KMS-11 (cell line): Measurements from ENCODE around the gene SLC1A7.

Source experiments
- H2AFZ ChIP-seq: fragments of 200-600 bp; sonication (generic); 2 replicates; pipeline ENCODE4 v1.6.1; 2016; ENCODE audit warnings: antibody characterized with exemption, mixed run types, low read depth
- H3K27ac ChIP-seq: fragments of 200-600 bp; sonication (generic); 2 replicates; pipeline ENCODE4 v1.6.1; 2016; ENCODE audit warnings: mild to moderate bottlenecking, mixed run types
- H3K27me3 ChIP-seq: fragments of 200-600 bp; sonication (generic); 2 replicates; pipeline ENCODE4 v1.6.1; 2017; ENCODE audit warnings: mild to moderate bottlenecking, low read depth, mixed run types, moderate library complexity; ENCODE audit not compliant: insufficient read depth
- H3K36me3 ChIP-seq: fragments of 200-600 bp; sonication (generic); 2 replicates; pipeline ENCODE4 v1.6.1; 2017; ENCODE audit warnings: mild to moderate bottlenecking, mixed run types; ENCODE audit not compliant: insufficient read depth
- H3K4me1 ChIP-seq: fragments of 200-600 bp; sonication (generic); 2 replicates; pipeline ENCODE4 v1.6.1; 2016; ENCODE audit warnings: mild to moderate bottlenecking, low read depth, mixed run types; ENCODE audit not compliant: poor library complexity, severe bottlenecking
- H3K4me2 ChIP-seq: fragments of 200-600 bp; sonication (generic); 2 replicates; pipeline ENCODE4 v1.7.0; 2016; ENCODE audit warnings: mild to moderate bottlenecking, mixed run types
- H3K4me3 ChIP-seq: fragments of 200-600 bp; sonication (generic); IDR thresholded peaks from 2 replicates; pipeline ENCODE4 v1.6.1; 2017; ENCODE audit warnings: low read depth, low read length, mixed read lengths; ENCODE audit not compliant: insufficient read depth
- H3K79me2 ChIP-seq: fragments of 200-600 bp; sonication (generic); 2 replicates; pipeline ENCODE4 v1.6.1; 2016; ENCODE audit warnings: low read depth, mixed run types; ENCODE audit not compliant: insufficient read depth
- H3K9ac ChIP-seq: fragments of 200-600 bp; sonication (generic); 2 replicates; pipeline ENCODE4 v1.6.1; 2016; ENCODE audit warnings: mild to moderate bottlenecking, mixed run types
- H4K20me1 ChIP-seq: fragments of 200-600 bp; sonication (generic); 2 replicates; pipeline ENCODE4 v1.6.1; 2016; ENCODE audit warnings: mild to moderate bottlenecking, mixed run types; ENCODE audit not compliant: insufficient read depth
- CTCF ChIP-seq: fragments of 200-600 bp; sonication (generic); conservative IDR thresholded peaks from 2 replicates; pipeline ENCODE4 v1.6.1; 2017; ENCODE audit warnings: low read depth, mild to moderate bottlenecking, antibody characterized with exemption, low read length, moderate library complexity, mixed read lengths

The SLC1A7 gene

DNA sequence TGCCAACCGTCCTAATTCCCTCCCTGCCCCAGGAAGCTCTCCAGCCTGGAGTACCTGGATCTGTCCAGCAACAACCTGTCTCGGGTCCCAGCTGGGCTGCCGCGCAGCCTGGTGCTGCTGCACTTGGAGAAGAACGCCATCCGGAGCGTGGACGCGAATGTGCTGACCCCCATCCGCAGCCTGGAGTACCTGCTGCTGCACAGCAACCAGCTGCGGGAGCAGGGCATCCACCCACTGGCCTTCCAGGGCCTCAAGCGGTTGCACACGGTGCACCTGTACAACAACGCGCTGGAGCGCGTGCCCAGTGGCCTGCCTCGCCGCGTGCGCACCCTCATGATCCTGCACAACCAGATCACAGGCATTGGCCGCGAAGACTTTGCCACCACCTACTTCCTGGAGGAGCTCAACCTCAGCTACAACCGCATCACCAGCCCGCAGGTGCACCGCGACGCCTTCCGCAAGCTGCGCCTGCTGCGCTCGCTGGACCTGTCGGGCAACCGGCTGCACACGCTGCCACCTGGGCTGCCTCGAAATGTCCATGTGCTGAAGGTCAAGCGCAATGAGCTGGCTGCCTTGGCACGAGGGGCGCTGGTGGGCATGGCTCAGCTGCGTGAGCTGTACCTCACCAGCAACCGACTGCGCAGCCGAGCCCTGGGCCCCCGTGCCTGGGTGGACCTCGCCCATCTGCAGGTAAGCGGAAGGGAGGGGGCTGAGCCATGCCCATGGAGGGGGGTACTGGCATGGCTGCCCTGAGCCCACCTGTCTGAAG is 63.9 kb downstream of the SLC1A7 start:
- H3K4me1 ChIP-seq: no peaks in the 10 kb centered on the region

GRCh38 chr1:53077599-53077965 is 64.9 kb downstream of the SLC1A7 start:
- Histone ChIP-seq H3K4me1 (no peaks in the 10 kb centered on the region), H3K9ac (no peak overlapping the region), H3K4me3 (no peak overlapping the region), H2AFZ (no peak overlapping the region), H3K4me2 (no peak overlapping the region), H3K79me2 (no peaks in the 10 kb centered on the region), H3K27me3 (no peaks in the 10 kb centered on the region), H3K36me3 (no peaks in the 10 kb centered on the region), H3K27ac (no peak overlapping the region), H4K20me1 (no peaks in the 10 kb centered on the region)
- TF ChIP-seq CTCF: no peak

More for the DNA sequence above, 63.9 kb downstream of the SLC1A7 start:
- no peak overlapping the region for H3K4me2 ChIP-seq
- H4K20me1 ChIP-seq: no peaks in the 10 kb centered on the region
- no peaks in the 10 kb centered on the region for H3K79me2 ChIP-seq
- H3K27me3 ChIP-seq: no peaks in the 10 kb centered on the region
- no peak overlapping the region for H3K27ac ChIP-seq
- H2AFZ ChIP-seq: no peak overlapping the region
- TF ChIP-seq CTCF: no peak
- H3K36me3 ChIP-seq: no peaks in the 10 kb centered on the region
- H3K9ac ChIP-seq: no peak overlapping the region
- H3K4me3 ChIP-seq: no peak overlapping the region

DNA sequence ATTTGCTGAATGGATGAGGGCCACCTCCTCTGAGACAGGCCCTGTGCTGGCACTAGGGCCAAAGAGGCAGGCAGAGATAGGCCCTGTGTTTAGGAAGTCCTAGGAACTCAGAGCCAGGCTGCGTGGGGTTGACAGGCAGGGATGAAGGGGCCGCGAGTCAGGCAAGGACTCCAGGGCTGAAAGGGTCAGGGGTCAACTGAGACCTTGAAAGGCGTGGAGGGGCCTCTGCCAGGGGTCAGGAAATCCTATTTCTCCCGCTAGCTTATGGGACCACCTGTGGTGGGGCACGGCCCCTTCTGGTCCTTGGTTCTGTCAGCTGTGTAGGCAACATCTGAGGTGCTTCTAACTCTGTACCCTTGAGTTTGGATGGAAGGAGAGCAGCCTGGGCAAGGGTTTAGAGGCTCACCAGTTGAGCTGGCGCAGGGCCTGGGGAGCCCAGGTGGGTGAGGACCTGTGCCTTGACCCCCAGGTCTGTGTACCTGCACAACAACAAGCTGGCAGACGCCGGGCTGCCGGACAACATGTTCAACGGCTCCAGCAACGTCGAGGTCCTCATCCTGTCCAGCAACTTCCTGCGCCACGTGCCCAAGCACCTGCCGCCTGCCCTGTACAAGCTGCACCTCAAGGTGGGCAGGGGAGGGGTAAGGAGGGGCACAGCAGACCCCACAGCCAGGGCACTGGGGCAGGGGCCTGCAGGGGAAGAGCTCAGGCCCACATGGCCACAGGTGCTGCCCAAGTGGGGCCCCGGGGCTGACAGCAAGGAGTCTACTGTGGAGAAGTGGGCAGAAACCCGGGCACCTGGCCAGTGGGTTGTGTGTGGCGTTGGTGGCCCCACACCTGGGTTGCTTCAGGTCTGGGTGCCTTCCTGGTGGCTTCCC is 65.5 kb downstream of the SLC1A7 start:
- H3K4me2 ChIP-seq: no peak overlapping the region
- no peaks in the 10 kb centered on the region for H3K4me1 ChIP-seq
- H3K27ac ChIP-seq: no peak overlapping the region
- no peaks in the 10 kb centered on the region for H3K36me3 ChIP-seq
- H3K27me3 ChIP-seq: no peaks in the 10 kb centered on the region
- no peak overlapping the region for H3K4me3 ChIP-seq
- no peak overlapping the region for H2AFZ ChIP-seq
- no peaks in the 10 kb centered on the region for H4K20me1 ChIP-seq
- no peaks in the 10 kb centered on the region for H3K79me2 ChIP-seq
- H3K9ac ChIP-seq: no peak overlapping the region
- no peak for TF ChIP-seq CTCF

GRCh38 chr1:53076165-53076564 is 66.3 kb downstream of the SLC1A7 start:
- Histone ChIP-seq H3K4me2 (no peak overlapping the region), H2AFZ (no peak overlapping the region), H3K27ac (no peak overlapping the region), H3K9ac (no peak overlapping the region), H3K36me3 (no peaks in the 10 kb centered on the region), H3K4me1 (no peaks in the 10 kb centered on the region), H4K20me1 (no peaks in the 10 kb centered on the region), H3K27me3 (no peaks in the 10 kb centered on the region), H3K79me2 (no peaks in the 10 kb centered on the region), H3K4me3 (no peak overlapping the region)
- TF ChIP-seq CTCF: no peak
